H1 (cell line): ENCODE data around the gene DNM2. TPM values are rescaled to one million over a fixed set of nuclear protein-coding genes. Genes with fewer than 3 reads are reported as not detected.
A peak's percentile ranks its signal among the peaks of the same experiment; 100 is the strongest.

Experiments used
- CTCF ChIA-PET: fragments of 300-600 bp; sonication (Branson Sonifier 250); formaldehyde crosslinking; loops from one replicate; lab custom pipeline; 2021; ENCODE audit not compliant: partially characterized antibody; lab: Charles Lee
- POLR2A ChIA-PET: fragments of 300-600 bp; sonication (Branson Sonifier 250); formaldehyde crosslinking; loops from one replicate; lab custom pipeline; 2021; ENCODE audit warnings: inconsistent platforms; ENCODE audit not compliant: partially characterized antibody; lab: Charles Lee
- DNase-seq, 2 experiments: peaks; one replicate each; pipeline versions ENCODE4 v3.0.0 to v3.0.0-alpha.2; 2010 to 2022; ENCODE audit warnings: low spot score in 2 of 2, low read depth in 1 of 2, mixed read lengths in 1 of 2
- FAIRE-seq: peaks from 2 replicates; lab custom pipeline; 2011; peaks lifted over from hg19 to GRCh38; lab: Jason Lieb, UNC
- H2AFZ ChIP-seq: 2 replicates; pipeline ENCODE4 v1.8.1; 2012; ENCODE audit warnings: low read length, inconsistent platforms
- H2AK5ac ChIP-seq: 2 replicates; pipeline ENCODE4 v1.6.1; 2013; ENCODE audit warnings: low read depth, low read length
- H2BK120ac ChIP-seq: replicated peaks from 2 replicates; pipeline ENCODE3; 2013; ENCODE audit warnings: low read depth, low read length, inconsistent platforms
- H2BK12ac ChIP-seq: 2 replicates; pipeline ENCODE4 v1.6.1; 2013; ENCODE audit warnings: low read depth, low read length
- H2BK15ac ChIP-seq: 2 replicates; pipeline ENCODE4 v1.6.1; 2013; ENCODE audit warnings: low read length
- H2BK20ac ChIP-seq: 2 replicates; pipeline ENCODE4 v1.6.1; 2013; ENCODE audit warnings: low read length
- H2BK5ac ChIP-seq: 2 replicates; pipeline ENCODE4 v1.6.1; 2013; ENCODE audit warnings: low read depth, low read length
- H3K14ac ChIP-seq: 2 replicates; pipeline ENCODE4 v1.6.1; 2013; ENCODE audit warnings: inconsistent platforms; ENCODE audit not compliant: insufficient read length
- H3K18ac ChIP-seq: 2 replicates; pipeline ENCODE4 v1.6.1; 2013; ENCODE audit warnings: low read length; ENCODE audit errors: extremely low read depth
- H3K23ac ChIP-seq: 2 replicates; pipeline ENCODE4 v1.6.1; 2013; ENCODE audit warnings: inconsistent platforms; ENCODE audit not compliant: insufficient read length
- H3K23me2 ChIP-seq: 2 replicates; pipeline ENCODE4 v1.6.1; 2013; ENCODE audit warnings: low read depth, low read length
- H3K27ac ChIP-seq: 2 replicates; pipeline ENCODE4 v1.6.1; 2011; ENCODE audit warnings: low read depth, low read length, inconsistent platforms
- H3K27me3 ChIP-seq, 4 experiments: replicated peaks in 1 of 4; 1 replicate in 1 of 4; 2 replicates in 3 of 4; pipeline versions ENCODE4 v1.6.1 to v1.8.1; 2011 to 2013; ENCODE audit warnings: low read length in 3 of 4, mild to moderate bottlenecking in 3 of 4, inconsistent platforms in 2 of 4, mixed read lengths in 2 of 4, moderate library complexity in 1 of 4; ENCODE audit not compliant: control insufficient read depth in 3 of 4, insufficient read depth in 3 of 4; ENCODE audit errors: extremely low read depth in 1 of 4
- H3K36me3 ChIP-seq, 4 experiments: 2 replicates each; pipeline versions ENCODE4 v1.6.1 to v1.8.1; 2011 to 2013; ENCODE audit warnings: mild to moderate bottlenecking in 4 of 4, low read length in 3 of 4, moderate library complexity in 2 of 4, control low read depth in 1 of 4, inconsistent platforms in 1 of 4; ENCODE audit not compliant: insufficient read depth in 4 of 4, control insufficient read depth in 2 of 4
- H3K4ac ChIP-seq: replicated peaks from 2 replicates; pipeline ENCODE3; 2013; ENCODE audit warnings: low read length, low read depth, mixed read lengths, inconsistent platforms; ENCODE audit not compliant: insufficient read length
- H3K4me1 ChIP-seq, 4 experiments: replicated peaks in 1 of 4; 1 replicate in 1 of 4; 2 replicates in 3 of 4; pipeline versions ENCODE4 v1.6.1 to v1.8.1; 2011 to 2013; ENCODE audit warnings: low read length in 3 of 4, inconsistent platforms in 2 of 4, mixed read lengths in 1 of 4; ENCODE audit not compliant: insufficient read depth in 4 of 4, control insufficient read depth in 3 of 4
- H3K4me2 ChIP-seq, 2 experiments: 2 replicates each; pipeline versions ENCODE4 v1.6.1 to v1.8.1; 2011 to 2013; ENCODE audit warnings: low read depth in 2 of 2, low read length in 2 of 2, control low read depth in 1 of 2, inconsistent platforms in 1 of 2, mild to moderate bottlenecking in 1 of 2; ENCODE audit not compliant: insufficient read depth in 1 of 2
- H3K4me3 ChIP-seq, 4 experiments: fragments of 200-600, 300-600 bp in 1 of 4; sonication (generic), shearing (Covaris generic), sonication (Bioruptor Twin) in 1 of 4; 2 replicates each; pipeline versions ENCODE4 v1.5.1 to v1.8.1; 2011 to 2016; ENCODE audit warnings: low read length in 4 of 4, low read depth in 3 of 4, control low read depth in 2 of 4, inconsistent platforms in 2 of 4, mild to moderate bottlenecking in 2 of 4, mixed read lengths in 1 of 4, moderate library complexity in 1 of 4; ENCODE audit not compliant: insufficient read depth in 2 of 4; ENCODE audit errors: extremely low read depth in 1 of 4
- H3K56ac ChIP-seq: replicated peaks from 2 replicates; pipeline ENCODE3; 2013; ENCODE audit warnings: low read depth, mild to moderate bottlenecking, mixed read lengths, low read length, inconsistent platforms; ENCODE audit not compliant: insufficient read length
- H3K79me1 ChIP-seq: 2 replicates; pipeline ENCODE4 v1.6.1; 2013; ENCODE audit warnings: low read depth, low read length, control low read depth
- H3K79me2 ChIP-seq, 2 experiments: 2 replicates each; pipeline versions ENCODE4 v1.6.1 to v1.8.1; 2012 to 2013; ENCODE audit warnings: low read length in 2 of 2, mild to moderate bottlenecking in 2 of 2, inconsistent platforms in 1 of 2; ENCODE audit not compliant: insufficient read depth in 2 of 2, control insufficient read depth in 1 of 2
- H3K9ac ChIP-seq, 4 experiments: replicated peaks in 1 of 4; 1 replicate in 1 of 4; 2 replicates in 3 of 4; pipeline versions ENCODE4 v1.6.1 to v1.8.1; 2011 to 2013; ENCODE audit warnings: low read depth in 3 of 4, low read length in 3 of 4, control low read depth in 2 of 4, mild to moderate bottlenecking in 2 of 4, moderate library complexity in 2 of 4, inconsistent platforms in 1 of 4; ENCODE audit errors: extremely low read depth in 1 of 4
- H3K9me3 ChIP-seq, 2 experiments: 2 replicates each; pipeline versions ENCODE4 v1.6.1 to v1.8.1; 2012 to 2013; ENCODE audit warnings: mild to moderate bottlenecking in 2 of 2, moderate library complexity in 2 of 2, control low read depth in 1 of 2, inconsistent platforms in 1 of 2, low read depth in 1 of 2, low read length in 1 of 2, mixed read lengths in 1 of 2; ENCODE audit not compliant: insufficient read depth in 2 of 2
- H4K20me1 ChIP-seq, 2 experiments: replicated peaks in 1 of 2; 2 replicates each; pipeline versions ENCODE3 to v1.8.1; 2011 to 2013; ENCODE audit warnings: inconsistent platforms in 2 of 2, low read length in 2 of 2, mild to moderate bottlenecking in 1 of 2; ENCODE audit not compliant: insufficient read depth in 2 of 2, control insufficient read depth in 1 of 2
- H4K5ac ChIP-seq: 2 replicates; pipeline ENCODE4 v1.6.1; 2013; ENCODE audit warnings: low read length, low read depth, mixed read lengths, inconsistent platforms; ENCODE audit not compliant: insufficient read length
- H4K8ac ChIP-seq: 2 replicates; pipeline ENCODE4 v1.8.0; 2013; ENCODE audit warnings: mild to moderate bottlenecking, moderate library complexity, low read length, inconsistent platforms; ENCODE audit not compliant: insufficient read depth; ENCODE audit errors: extremely low read depth
- H4K91ac ChIP-seq: replicated peaks from 2 replicates; pipeline ENCODE3; 2013; ENCODE audit warnings: low read length, mixed read lengths, inconsistent platforms; ENCODE audit not compliant: insufficient read length
- POLR2AphosphoS5 ChIP-seq: IDR thresholded peaks from 2 replicates; pipeline ENCODE4 v1.6.1; 2011; ENCODE audit warnings: low read depth, low read length
- TBP ChIP-seq: IDR thresholded peaks from 2 replicates; pipeline ENCODE4 v1.6.1; 2011; ENCODE audit warnings: low read depth, low read length, improper control_type of control experiment
- WGBS, 2 experiments: shearing (Covaris generic) in 1 of 2; methylation state at CpG; one replicate each; pipeline versions ENCODE4 v1.1.6 to v1.1.7; 2013 to 2015; ENCODE audit warnings: low lambda C conversion rate in 2 of 2, mixed read lengths in 2 of 2, inconsistent platforms in 1 of 2, low coverage in 1 of 2, missing lambda C conversion rate in 1 of 2; ENCODE audit not compliant: insufficient replicate concordance in 2 of 2, insufficient coverage in 1 of 2, insufficient read length in 1 of 2; ENCODE audit errors: extremely low coverage in 1 of 2, missing lambda C conversion rate in 1 of 2; 5-methylcytosine and 5-hydroxymethylcytosine counted together
- polyA plus RNA-seq, 7 experiments: library from polyadenylated mRNA; depleted of rRNA in 3 of 7; stranded (reverse) in 5 of 7; unstranded in 2 of 7; fragments of >200 nt in 5 of 7; fragments of 200-250 nt in 2 of 7; gene quantifications; 1 replicate in 5 of 7; 2 replicates in 1 of 7; 4 replicates in 1 of 7; pipeline versions ENCODE4 v1.2.1 to v1.2.3, GENCODE V29; 2011 to 2013; ENCODE audit warnings: missing spikeins in 2 of 7, mixed read lengths in 2 of 7
- total RNA-seq: library from RNA; stranded (reverse); fragmentation: NEBNext Ultra II Directional; extraction: Animal tissue kit (Norgen Biotek cat#: 25700); gene quantifications from 2 replicates; pipeline ENCODE4 v1.2.1, GENCODE V29; 2021

Gene DNM2
- total and polyA plus RNA-seq, 2 of the 8 experiments (the other 6 are each of a cell fraction or from before 2014, with no cell fraction given) = 61.9 to 120 TPM

GRCh38 chr19:10690341-10690781 is 27.5 kb upstream of the DNM2 start:
- POLR2A ChIA-PET = interaction anchor here (55.9 to 59.0 kb wide), 2 partner anchors 1 to 22 kb away, joined by 1874 read pairs; partner anchors contain the start of genes DNM2, ILF3 and QTRT1
- no peak overlapping the region for H3K14ac ChIP-seq

More at GRCh38 chr19:10690341-10690781, 27.5 kb upstream of the DNM2 start:
- FAIRE-seq (no peak), DNase-seq (no peak)
- H3K4me3 ChIP-seq = no peak overlapping the region
- H3K4ac ChIP-seq = no peak overlapping the region
- H3K23me2 ChIP-seq = no peaks in the 10 kb centered on the region; the same call in 1 of the 2 replicates
- no peak overlapping the region for H3K4me2 ChIP-seq
- peaks cover 0 to 6% (median 1%) of the 10 kb centered on the region in 4 experiments; a peak in 4 of 7 replicates for H3K4me1 ChIP-seq
- no peak overlapping the region for H2AK5ac ChIP-seq
- no peak overlapping the region for H2AFZ ChIP-seq
- H3K27me3 ChIP-seq = no peaks in the 10 kb centered on the region
- 87% methylated on average over 7 of the region's 7 CpGs; no CpG with 5 or more reads in 1 of the 2 experiments for WGBS, 2 experiments
- no peak overlapping the region for H3K23ac ChIP-seq
- H2BK5ac ChIP-seq = no peak overlapping the region
- 0 out of 2 replicates have a peak, but pooled peaks cover 9% of the 10 kb centered on the region for H3K79me1 ChIP-seq
- H2BK15ac ChIP-seq = no peak overlapping the region
- no peak overlapping the region for H4K8ac ChIP-seq
- H4K5ac ChIP-seq = no peak overlapping the region
- 0 out of 2 replicates have a peak, but pooled peaks have one; percentile 35 for TF ChIP-seq POLR2AphosphoS5
- TF ChIP-seq TBP = no peak
- H2BK120ac ChIP-seq = no peak overlapping the region
- peaks cover 51 to 72% (median 60%) of the 10 kb centered on the region in 4 experiments for H3K36me3 ChIP-seq
- H4K20me1 ChIP-seq = peaks cover 45 to 50% of the 10 kb centered on the region in 2 experiments
- no peak overlapping the region for H4K91ac ChIP-seq
- H3K9me3 ChIP-seq = no peaks in the 10 kb centered on the region
- no peak overlapping the region for H3K27ac ChIP-seq
- H3K18ac ChIP-seq = no peak overlapping the region
- CTCF ChIA-PET = interaction anchor here (1.0 to 4.7 kb wide), 6 partner anchors 9 to 109 kb away, joined by 3 to 30 read pairs (median 8); partner anchors contain the start of gene QTRT1
- H3K56ac ChIP-seq = no peak overlapping the region
- H2BK20ac ChIP-seq = no peak overlapping the region
- no peak overlapping the region for H3K9ac ChIP-seq
- H2BK12ac ChIP-seq = no peak overlapping the region
- peaks cover 0 to 11% of the 10 kb centered on the region in 2 experiments; a peak in 1 of 4 replicates for H3K79me2 ChIP-seq
